OCI-LY7 (cell line): ENCODE measurements around the gene UQCC5.

Experiments used
- CTCF ChIP-seq: fragments of 200-600 bp; sonication (generic); conservative IDR thresholded peaks from 2 replicates; pipeline ENCODE4 v1.5.1; 2014; ENCODE audit warnings: mild to moderate bottlenecking, antibody characterized with exemption, low read length, moderate library complexity, mixed read lengths
- EZH2phosphoT487 ChIP-seq: fragments of 200-600 bp; sonication (generic); IDR thresholded peaks from 2 replicates; pipeline ENCODE4 v1.6.1; 2018; ENCODE audit warnings: low read depth, borderline replicate concordance, mild to moderate bottlenecking, mixed run types, antibody characterized with exemption, low read length, moderate library complexity, mixed read lengths

- TF ChIP-seq CTCF (no peak), EZH2phosphoT487 (no peak)
Observed at GRCh38 chr3:52515192-52515591, 21.2 kb upstream of the UQCC5 start.
